GM23338 (cell line): ENCODE results near the gene FEZF1.

Source experiments
- EZH2 ChIP-seq: fragments of 200-600 bp; sonication (generic); IDR thresholded peaks from one replicate; pipeline ENCODE4 v1.8.0; 2017; ENCODE audit warnings: antibody characterized with exemption, mild to moderate bottlenecking, low read depth; ENCODE audit not compliant: unreplicated experiment
- EZH2phosphoT487 ChIP-seq: fragments of 200-600 bp; sonication (generic); IDR thresholded peaks from one replicate; pipeline ENCODE4 v1.8.1; 2018; ENCODE audit warnings: antibody characterized with exemption; ENCODE audit not compliant: unreplicated experiment
- JUNB ChIP-seq: IDR thresholded peaks from one replicate; pipeline ENCODE4 v1.6.1; 2016; ENCODE audit warnings: antibody characterized with exemption; ENCODE audit not compliant: unreplicated experiment
- POLR2AphosphoS5 ChIP-seq: IDR thresholded peaks from 2 replicates; pipeline ENCODE4 v1.6.1; 2016; ENCODE audit warnings: antibody characterized with exemption, low read depth
- TF ChIP-seq, protein P1 (sequence below), 2 experiments: fragments of 200-600 bp in 1 of 2; sonication (generic) in 1 of 2; conservative IDR thresholded peaks; 2 replicates each; pipeline versions ENCODE4 v1.5.1 to v1.6.1; 2016 to 2017; ENCODE audit warnings: antibody characterized with exemption in 2 of 2, low read depth in 2 of 2, mild to moderate bottlenecking in 2 of 2, moderate library complexity in 1 of 2
- TF ChIP-seq, protein P2 (sequence below): IDR thresholded peaks from one replicate; pipeline ENCODE4 v1.6.1; 2018; ENCODE audit warnings: antibody characterized with exemption; ENCODE audit not compliant: unreplicated experiment
- TF ChIP-seq, protein P3 (sequence below): IDR thresholded peaks from 2 replicates; pipeline ENCODE4 v1.6.1; 2016; ENCODE audit warnings: antibody characterized with exemption

DNA sequence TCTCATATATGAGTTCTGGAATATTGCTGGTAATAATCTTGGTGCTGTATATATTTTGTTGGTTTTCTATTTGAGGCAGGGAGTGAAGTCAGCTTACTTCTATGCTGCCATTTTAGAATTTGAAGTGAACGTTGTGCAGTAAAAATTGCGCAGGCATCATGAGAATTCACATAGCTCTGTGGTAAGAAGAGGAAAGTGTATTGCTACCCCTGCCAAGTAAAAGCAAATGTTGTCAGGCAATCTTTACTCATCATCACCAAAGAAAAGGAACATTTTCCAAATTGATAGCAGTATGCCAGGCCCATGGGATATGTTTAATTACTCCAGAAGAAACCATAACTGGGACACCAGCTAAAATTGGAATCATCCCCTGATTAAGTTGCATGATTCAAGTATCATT lies 13.4 kb downstream of the FEZF1 start:
- TF ChIP-seq, protein P1, sequence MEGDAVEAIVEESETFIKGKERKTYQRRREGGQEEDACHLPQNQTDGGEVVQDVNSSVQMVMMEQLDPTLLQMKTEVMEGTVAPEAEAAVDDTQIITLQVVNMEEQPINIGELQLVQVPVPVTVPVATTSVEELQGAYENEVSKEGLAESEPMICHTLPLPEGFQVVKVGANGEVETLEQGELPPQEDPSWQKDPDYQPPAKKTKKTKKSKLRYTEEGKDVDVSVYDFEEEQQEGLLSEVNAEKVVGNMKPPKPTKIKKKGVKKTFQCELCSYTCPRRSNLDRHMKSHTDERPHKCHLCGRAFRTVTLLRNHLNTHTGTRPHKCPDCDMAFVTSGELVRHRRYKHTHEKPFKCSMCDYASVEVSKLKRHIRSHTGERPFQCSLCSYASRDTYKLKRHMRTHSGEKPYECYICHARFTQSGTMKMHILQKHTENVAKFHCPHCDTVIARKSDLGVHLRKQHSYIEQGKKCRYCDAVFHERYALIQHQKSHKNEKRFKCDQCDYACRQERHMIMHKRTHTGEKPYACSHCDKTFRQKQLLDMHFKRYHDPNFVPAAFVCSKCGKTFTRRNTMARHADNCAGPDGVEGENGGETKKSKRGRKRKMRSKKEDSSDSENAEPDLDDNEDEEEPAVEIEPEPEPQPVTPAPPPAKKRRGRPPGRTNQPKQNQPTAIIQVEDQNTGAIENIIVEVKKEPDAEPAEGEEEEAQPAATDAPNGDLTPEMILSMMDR (conservative IDR thresholded peaks at IDR 0.05; ENCODE audit: low read depth in 2 of 2): no peak
- TF ChIP-seq EZH2 (no peak), JUNB (no peak), POLR2AphosphoS5 (no peak), EZH2phosphoT487 (no peak)
- TF ChIP-seq, protein P2, sequence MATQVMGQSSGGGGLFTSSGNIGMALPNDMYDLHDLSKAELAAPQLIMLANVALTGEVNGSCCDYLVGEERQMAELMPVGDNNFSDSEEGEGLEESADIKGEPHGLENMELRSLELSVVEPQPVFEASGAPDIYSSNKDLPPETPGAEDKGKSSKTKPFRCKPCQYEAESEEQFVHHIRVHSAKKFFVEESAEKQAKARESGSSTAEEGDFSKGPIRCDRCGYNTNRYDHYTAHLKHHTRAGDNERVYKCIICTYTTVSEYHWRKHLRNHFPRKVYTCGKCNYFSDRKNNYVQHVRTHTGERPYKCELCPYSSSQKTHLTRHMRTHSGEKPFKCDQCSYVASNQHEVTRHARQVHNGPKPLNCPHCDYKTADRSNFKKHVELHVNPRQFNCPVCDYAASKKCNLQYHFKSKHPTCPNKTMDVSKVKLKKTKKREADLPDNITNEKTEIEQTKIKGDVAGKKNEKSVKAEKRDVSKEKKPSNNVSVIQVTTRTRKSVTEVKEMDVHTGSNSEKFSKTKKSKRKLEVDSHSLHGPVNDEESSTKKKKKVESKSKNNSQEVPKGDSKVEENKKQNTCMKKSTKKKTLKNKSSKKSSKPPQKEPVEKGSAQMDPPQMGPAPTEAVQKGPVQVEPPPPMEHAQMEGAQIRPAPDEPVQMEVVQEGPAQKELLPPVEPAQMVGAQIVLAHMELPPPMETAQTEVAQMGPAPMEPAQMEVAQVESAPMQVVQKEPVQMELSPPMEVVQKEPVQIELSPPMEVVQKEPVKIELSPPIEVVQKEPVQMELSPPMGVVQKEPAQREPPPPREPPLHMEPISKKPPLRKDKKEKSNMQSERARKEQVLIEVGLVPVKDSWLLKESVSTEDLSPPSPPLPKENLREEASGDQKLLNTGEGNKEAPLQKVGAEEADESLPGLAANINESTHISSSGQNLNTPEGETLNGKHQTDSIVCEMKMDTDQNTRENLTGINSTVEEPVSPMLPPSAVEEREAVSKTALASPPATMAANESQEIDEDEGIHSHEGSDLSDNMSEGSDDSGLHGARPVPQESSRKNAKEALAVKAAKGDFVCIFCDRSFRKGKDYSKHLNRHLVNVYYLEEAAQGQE: no peak
- TF ChIP-seq, protein P3, sequence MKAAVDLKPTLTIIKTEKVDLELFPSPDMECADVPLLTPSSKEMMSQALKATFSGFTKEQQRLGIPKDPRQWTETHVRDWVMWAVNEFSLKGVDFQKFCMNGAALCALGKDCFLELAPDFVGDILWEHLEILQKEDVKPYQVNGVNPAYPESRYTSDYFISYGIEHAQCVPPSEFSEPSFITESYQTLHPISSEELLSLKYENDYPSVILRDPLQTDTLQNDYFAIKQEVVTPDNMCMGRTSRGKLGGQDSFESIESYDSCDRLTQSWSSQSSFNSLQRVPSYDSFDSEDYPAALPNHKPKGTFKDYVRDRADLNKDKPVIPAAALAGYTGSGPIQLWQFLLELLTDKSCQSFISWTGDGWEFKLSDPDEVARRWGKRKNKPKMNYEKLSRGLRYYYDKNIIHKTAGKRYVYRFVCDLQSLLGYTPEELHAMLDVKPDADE: no peak
